Ectodermal cell (in vitro differentiated cells): ENCODE measurements around the gene HSDL2.
"Not testable (repeated sequence)": the region's sequence is repeated elsewhere in the genome, so short reads cannot be mapped to it uniquely, and the experiment has no call there.

Experiments used
- H3K27ac ChIP-seq: 2 replicates; pipeline ENCODE4 v1.7.0; 2013; ENCODE audit warnings: mild to moderate bottlenecking, low read depth, low read length; ENCODE audit not compliant: insufficient read depth, poor library complexity, severe bottlenecking
- H3K27me3 ChIP-seq: 2 replicates; pipeline ENCODE4 v1.7.0; 2013; ENCODE audit warnings: mild to moderate bottlenecking, low read length; ENCODE audit not compliant: insufficient read depth, control insufficient read depth, poor library complexity, severe bottlenecking
- H3K36me3 ChIP-seq: one replicate; pipeline ENCODE4 v1.7.0; 2013; ENCODE audit warnings: low read length; ENCODE audit not compliant: control insufficient read depth, insufficient read depth
- H3K4me1 ChIP-seq: one replicate; pipeline ENCODE4 v1.7.0; 2013; ENCODE audit warnings: low read length; ENCODE audit not compliant: control insufficient read depth, insufficient read depth
- H3K4me3 ChIP-seq: 2 replicates; pipeline ENCODE4 v1.7.0; 2013; ENCODE audit warnings: low read depth, low read length, control low read depth; ENCODE audit not compliant: insufficient read depth
- H3K9me3 ChIP-seq: 2 replicates; pipeline ENCODE4 v1.7.0; 2013; ENCODE audit warnings: mild to moderate bottlenecking, low read length, moderate library complexity; ENCODE audit not compliant: control insufficient read depth
- WGBS, 2 experiments: methylation state at CpG; one replicate each; pipeline ENCODE4 v1.1.7; 2013; ENCODE audit warnings: missing lambda C conversion rate in 2 of 2; 5-methylcytosine and 5-hydroxymethylcytosine counted together

Gene HSDL2

DNA sequence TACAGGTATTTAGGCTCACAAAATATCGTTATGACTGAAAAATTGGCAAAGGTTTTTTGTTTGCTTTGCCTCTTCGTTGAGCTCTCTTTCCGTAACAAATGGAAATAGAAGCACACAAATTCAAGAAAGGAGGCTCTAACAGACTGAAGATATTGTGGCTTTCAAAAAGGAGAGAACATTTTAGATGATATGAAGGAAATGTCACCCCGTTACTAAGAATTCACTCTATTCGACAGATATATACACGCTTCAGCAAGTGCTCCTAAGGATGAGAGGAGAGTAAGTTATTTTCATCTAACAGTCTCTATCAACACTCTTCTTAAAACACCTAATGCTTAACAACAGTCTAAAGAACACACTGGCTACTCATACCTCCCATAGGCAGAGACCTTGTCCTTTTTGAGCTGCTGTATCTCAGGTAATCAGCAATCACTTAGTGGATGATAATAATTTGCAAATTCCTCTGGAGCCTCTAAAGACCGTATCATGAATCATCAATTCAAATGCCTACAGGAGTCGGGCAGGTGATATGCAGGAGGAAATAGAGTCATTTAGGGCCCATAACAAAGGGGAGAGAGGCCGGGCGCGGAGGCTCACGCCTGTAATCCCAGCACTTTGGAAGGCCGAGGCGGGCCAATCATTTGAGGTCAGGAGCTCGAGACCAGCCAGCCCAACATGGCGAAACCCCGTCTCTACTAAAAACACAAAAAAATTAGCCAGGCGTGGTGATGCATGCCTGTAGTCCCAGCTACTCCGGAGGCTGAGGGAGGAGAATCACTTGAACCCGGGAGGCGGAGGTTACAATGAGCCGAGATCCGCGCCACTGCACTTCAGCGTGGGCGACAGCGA lies 1.4 kb upstream of the HSDL2 start:
- Histone ChIP-seq H3K4me3 (peak overlapping the region; percentile 53), H3K27ac (no peak overlapping the region), H3K27me3 (no peaks in the 10 kb centered on the region), H3K36me3 (no peaks in the 10 kb centered on the region), H3K4me1 (peaks cover 3% of the 10 kb centered on the region), H3K9me3 (no peaks in the 10 kb centered on the region)
- 82 to 83% methylated on average over 26 to 27 of the region's 27 CpGs for WGBS, 2 experiments

DNA sequence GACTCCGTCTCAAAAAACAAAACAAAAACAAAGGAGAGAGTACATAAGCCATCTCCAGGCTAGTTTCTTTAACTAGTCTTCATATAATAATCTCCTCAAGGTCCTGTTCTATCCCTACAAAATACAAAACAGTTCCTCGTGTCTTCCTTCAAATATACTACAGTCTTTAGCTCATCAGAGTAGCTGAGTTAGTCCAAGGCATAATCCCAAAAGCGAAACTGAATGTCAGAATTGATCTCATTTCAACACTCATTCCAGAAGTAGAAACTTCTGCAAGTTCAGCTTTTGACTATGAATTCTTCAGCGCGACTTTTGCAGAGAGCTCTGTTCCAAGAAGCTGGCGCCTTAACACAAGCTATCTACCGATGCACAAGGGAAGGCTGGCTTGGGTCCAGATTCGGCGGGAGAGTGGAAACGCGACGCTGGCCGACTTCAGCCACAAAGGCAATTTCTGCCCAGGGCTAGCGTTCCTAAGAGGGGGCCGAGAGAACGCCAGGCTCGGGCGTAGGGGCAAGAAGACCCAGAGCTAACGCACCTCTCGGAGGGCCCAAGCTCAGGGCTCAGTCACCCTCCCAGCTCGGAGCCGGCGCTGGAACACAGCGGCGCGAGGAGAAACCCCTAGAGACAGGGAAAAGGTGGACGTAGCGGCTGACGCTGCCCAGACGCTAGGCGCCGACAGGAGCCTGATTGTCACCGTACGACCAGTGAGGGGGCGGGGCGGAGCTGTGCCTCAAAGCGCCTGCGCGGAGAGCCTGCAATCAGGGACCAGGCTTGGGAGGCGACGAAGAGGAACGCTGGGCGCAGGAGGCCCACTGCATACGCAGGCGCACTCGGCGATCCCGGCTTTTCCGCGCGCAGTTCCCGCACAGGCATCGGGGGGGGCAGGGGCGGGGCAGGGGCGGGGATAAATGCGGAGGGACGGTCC lies 469 bp upstream of the HSDL2 start:
- peaks cover 3% of the 10 kb centered on the region for H3K4me1 ChIP-seq
- no peaks in the 10 kb centered on the region for H3K36me3 ChIP-seq
- H3K9me3 ChIP-seq = no peaks in the 10 kb centered on the region
- 4% methylated on average over 57 of the region's 57 CpGs for WGBS, 2 experiments
- H3K4me3 ChIP-seq = peak overlapping the region; percentile 87
- H3K27me3 ChIP-seq = no peaks in the 10 kb centered on the region
- H3K27ac ChIP-seq = peak overlapping the region; percentile 96

GRCh38 chr9:112380825-112381221 lies 915 bp downstream of the HSDL2 start:
- Histone ChIP-seq H3K36me3 (no peaks in the 10 kb centered on the region), H3K27me3 (no peaks in the 10 kb centered on the region), H3K4me1 (peaks cover 3% of the 10 kb centered on the region), H3K4me3 (peak overlapping the region; percentile 87), H3K9me3 (no peaks in the 10 kb centered on the region), H3K27ac (no peak overlapping the region)
- WGBS, 2 experiments = 88 to 89% methylated on average over 7 of the region's 7 CpGs

GRCh38 chr9:112382066-112382465 lies 2.2 kb downstream of the HSDL2 start:
- Histone ChIP-seq H3K27ac (no peak overlapping the region), H3K4me1 (peaks cover 3% of the 10 kb centered on the region), H3K4me3 (no peak overlapping the region), H3K27me3 (no peaks in the 10 kb centered on the region), H3K36me3 (no peaks in the 10 kb centered on the region), H3K9me3 (no peaks in the 10 kb centered on the region)
- WGBS, 2 experiments = 93 to 94% methylated on average over 7 of the region's 7 CpGs

- Histone ChIP-seq H3K4me1 (peaks cover 2% of the 10 kb centered on the region), H3K4me3 (no peak overlapping the region), H3K9me3 (no peaks in the 10 kb centered on the region), H3K36me3 (no peaks in the 10 kb centered on the region), H3K27me3 (no peaks in the 10 kb centered on the region), H3K27ac (no peak overlapping the region)
- WGBS, 2 experiments = 92 to 97% methylated on average over 9 to 11 of the region's 11 CpGs
Measured at GRCh38 chr9:112382501-112383364, 2.8 kb downstream of the HSDL2 start.

DNA sequence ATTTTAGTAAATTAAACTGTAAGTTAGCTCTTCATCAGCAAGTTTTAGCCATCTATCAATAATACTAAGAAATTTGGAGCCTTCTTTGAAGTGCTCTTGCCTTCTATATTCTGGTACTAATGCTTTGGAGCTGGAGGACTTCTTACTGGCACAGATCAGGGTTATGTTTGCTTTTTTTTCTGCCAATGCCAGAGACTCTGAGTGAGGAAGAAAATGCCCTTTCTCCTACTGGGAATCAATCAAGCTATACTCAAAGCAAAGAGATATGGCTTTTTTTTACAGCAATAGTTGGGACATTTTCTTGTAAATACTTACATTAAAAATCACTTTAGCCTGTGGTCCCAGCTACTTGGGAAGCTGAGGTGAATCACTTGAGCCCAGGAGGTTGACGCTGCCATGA lies 4.3 kb downstream of the HSDL2 start:
- no peaks in the 10 kb centered on the region for H3K9me3 ChIP-seq
- H3K27me3 ChIP-seq = no peaks in the 10 kb centered on the region
- H3K27ac ChIP-seq = no peak overlapping the region
- WGBS, 2 experiments = 92 to 94% methylated on average over 1 of the region's 1 CpG
- no peak overlapping the region for H3K4me3 ChIP-seq
- no peaks in the 10 kb centered on the region for H3K4me1 ChIP-seq
- H3K36me3 ChIP-seq = no peaks in the 10 kb centered on the region

GRCh38 chr9:112384690-112385089 lies 4.8 kb downstream of the HSDL2 start:
- H3K27ac ChIP-seq = no peak overlapping the region
- no peaks in the 10 kb centered on the region for H3K4me1 ChIP-seq
- no peaks in the 10 kb centered on the region for H3K27me3 ChIP-seq
- no peaks in the 10 kb centered on the region for H3K9me3 ChIP-seq
- H3K4me3 ChIP-seq = no peak overlapping the region
- 93 to 94% methylated on average over 5 of the region's 5 CpGs for WGBS, 2 experiments
- H3K36me3 ChIP-seq = no peaks in the 10 kb centered on the region

- Histone ChIP-seq H3K27me3 (no peaks in the 10 kb centered on the region), H3K36me3 (no peaks in the 10 kb centered on the region), H3K27ac (no peak overlapping the region), H3K4me3 (no peak overlapping the region), H3K4me1 (no peaks in the 10 kb centered on the region), H3K9me3 (no peaks in the 10 kb centered on the region)
- 90 to 96% methylated on average over 3 of the region's 3 CpGs for WGBS, 2 experiments
Measured at GRCh38 chr9:112387115-112387514, 7.2 kb downstream of the HSDL2 start.

DNA sequence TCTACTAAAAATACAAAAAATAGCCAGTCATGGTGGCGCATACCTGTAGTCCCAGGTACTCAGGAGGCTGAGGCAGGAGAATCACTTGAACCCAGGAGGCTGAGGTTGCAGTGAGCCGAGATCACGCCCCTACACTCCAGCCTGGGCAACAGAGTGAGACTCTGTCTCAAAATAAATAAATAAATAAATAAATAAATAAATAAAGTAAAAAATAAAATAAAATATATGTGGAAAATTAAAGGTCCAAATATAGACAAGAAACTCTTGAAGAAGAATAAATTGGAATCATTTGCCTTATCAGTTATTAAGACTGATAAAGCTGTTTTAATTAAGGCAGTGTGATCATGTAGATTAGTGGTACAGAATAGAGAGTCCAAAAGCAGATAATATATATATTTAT lies 10.0 kb downstream of the HSDL2 start:
- WGBS, 2 experiments = 99 to 100% methylated on average over 3 of the region's 3 CpGs
- H3K27me3 ChIP-seq, H3K9me3 ChIP-seq, H3K4me3 ChIP-seq, H3K4me1 ChIP-seq, H3K27ac ChIP-seq, H3K36me3 ChIP-seq: not testable (repeated sequence)
